HuH-7 (cell line): ENCODE data around the gene MICOS13.
A peak's percentile ranks its signal among the peaks of the same experiment; 100 is the strongest.
"Not testable (repeated sequence)": the region's sequence is repeated elsewhere in the genome, so short reads cannot be mapped to it uniquely, and the experiment has no call there.

Experiments
- DNase-seq: peaks from one replicate; pipeline ENCODE4 v3.0.0; 2011; ENCODE audit warnings: low spot score

The MICOS13 gene

GRCh38 chr19:5680437-5681368 is at the start of gene MICOS13, which contains the start of gene HSD11B1L:
Gene MICOS13, minus strand, starts transcription at chr19:5680516. Its CDS starts 30 bp downstream, at chr19:5680486.
Gene HSD11B1L, plus strand, starts transcription at chr19:5681027. Its CDS starts 3,806 bp downstream, at chr19:5684833.
- DNase-seq: peak; percentile 94

- no peak for DNase-seq
Measured at GRCh38 chr19:5727453-5728050, 47.2 kb upstream of the MICOS13 start.

- peak; percentile 93 for DNase-seq
Measured at GRCh38 chr19:5719961-5720790, 39.9 kb upstream of the MICOS13 start, which contains the start of the genes CATSPERD and LONP1. Gene CATSPERD, plus strand, starts transcription at chr19:5720637. Its CDS starts 101 bp downstream, at chr19:5720738. Gene LONP1, minus strand, starts transcription at chr19:5720146. Its CDS starts 14 bp downstream, at chr19:5720132.

- DNase-seq: no peak
Measured at GRCh38 chr19:5719274-5719960, 39.1 kb upstream of the MICOS13 start.

GRCh38 chr19:5718579-5719273 is 38.4 kb upstream of the MICOS13 start:
- no peak for DNase-seq

GRCh38 chr19:5718037-5718578 is 37.8 kb upstream of the MICOS13 start:
- no peak for DNase-seq

- DNase-seq: no peak
Measured at GRCh38 chr19:5717215-5717935, 37.1 kb upstream of the MICOS13 start.

- no peak for DNase-seq
Measured at GRCh38 chr19:5714816-5715215, 34.5 kb upstream of the MICOS13 start.

GRCh38 chr19:5713228-5713627 is 32.9 kb upstream of the MICOS13 start:
- DNase-seq: no peak

GRCh38 chr19:5711713-5712161 is 31.4 kb upstream of the MICOS13 start:
- DNase-seq: no peak

- DNase-seq: no peak
Measured at GRCh38 chr19:5711025-5711424, 30.7 kb upstream of the MICOS13 start.

GRCh38 chr19:5707576-5708575 is 27.6 kb upstream of the MICOS13 start:
- DNase-seq: no peak

- DNase-seq: no peak
Measured at GRCh38 chr19:5706876-5707573, 26.7 kb upstream of the MICOS13 start.

GRCh38 chr19:5705552-5705951 is 25.2 kb upstream of the MICOS13 start:
- DNase-seq: no peak

- DNase-seq: no peak
Measured at GRCh38 chr19:5703819-5704818, 23.8 kb upstream of the MICOS13 start.

- DNase-seq: not testable (repeated sequence)
Measured at GRCh38 chr19:5702053-5702410, 21.7 kb upstream of the MICOS13 start.
